HEK293 (cell line): ENCODE results near the gene HOXB4.

Experiments
- BCL11A ChIP-seq: fragments of 450-650 bp; formaldehyde crosslinking; IDR thresholded peaks from 2 replicates; pipeline ENCODE4 v1.5.1; 2016; ENCODE audit warnings: low read depth, missing biosample characterization, missing genetic modification characterization
- GFI1B ChIP-seq: fragments of 450-650 bp; formaldehyde crosslinking; IDR thresholded peaks from 2 replicates; pipeline ENCODE4 v1.5.1; 2016; ENCODE audit warnings: missing biosample characterization, missing genetic modification characterization
- HOXC10 ChIP-seq: sonication (generic); formaldehyde crosslinking; IDR thresholded peaks from 2 replicates; pipeline ENCODE4 v1.8.1; 2023; ENCODE audit warnings: mild to moderate bottlenecking, missing genetic modification reagents
- KLF16 ChIP-seq: fragments of 450-650 bp; formaldehyde crosslinking; IDR thresholded peaks from 2 replicates; pipeline ENCODE4 v1.5.1; 2017; ENCODE audit warnings: missing biosample characterization, missing genetic modification characterization
- MZF1 ChIP-seq: fragments of 450-650 bp; formaldehyde crosslinking; IDR thresholded peaks from 2 replicates; pipeline ENCODE4 v1.5.1; 2017; ENCODE audit warnings: missing biosample characterization, missing genetic modification characterization, borderline replicate concordance
- PBX3 ChIP-seq: sonication (generic); formaldehyde crosslinking; IDR thresholded peaks from 2 replicates; pipeline ENCODE4 v1.8.1; 2022; ENCODE audit warnings: mild to moderate bottlenecking, moderate library complexity, missing genetic modification reagents
- SP2 ChIP-seq: fragments of 450-650 bp; formaldehyde crosslinking; IDR thresholded peaks from 2 replicates; pipeline ENCODE4 v1.5.1; 2016; ENCODE audit warnings: missing biosample characterization, missing genetic modification characterization
- TRIM28 ChIP-seq: IDR thresholded peaks from 2 replicates; pipeline ENCODE4 v1.6.1; 2011; ENCODE audit warnings: low read length, control low read depth, borderline replicate concordance
- ZBTB20 ChIP-seq: fragments of 450-650 bp; formaldehyde crosslinking; IDR thresholded peaks from 2 replicates; pipeline ENCODE4 v1.5.1; 2016; ENCODE audit warnings: missing biosample characterization, missing genetic modification characterization
- ZNF138 ChIP-seq: fragments of 450-650 bp; formaldehyde crosslinking; IDR thresholded peaks from 2 replicates; pipeline ENCODE4 v1.5.1; 2016; ENCODE audit warnings: missing biosample characterization, missing genetic modification characterization, borderline replicate concordance
- ZNF140 ChIP-seq: fragments of 450-650 bp; formaldehyde crosslinking; IDR thresholded peaks from 2 replicates; pipeline ENCODE4 v1.5.1; 2016; ENCODE audit warnings: missing biosample characterization, missing genetic modification characterization
- ZNF202 ChIP-seq: fragments of 450-650 bp; formaldehyde crosslinking; IDR thresholded peaks from 2 replicates; pipeline ENCODE4 v1.5.1; 2016; ENCODE audit warnings: missing biosample characterization, missing genetic modification characterization, borderline replicate concordance
- ZNF37A ChIP-seq: fragments of 450-650 bp; IDR thresholded peaks from 2 replicates; pipeline ENCODE4 v1.5.1; 2018; ENCODE audit warnings: missing biosample characterization, missing genetic modification characterization
- ZNF423 ChIP-seq: fragments of 450-650 bp; formaldehyde crosslinking; IDR thresholded peaks from 2 replicates; pipeline ENCODE4 v1.5.1; 2016; ENCODE audit warnings: missing biosample characterization, missing genetic modification characterization
- ZNF449 ChIP-seq: fragments of 450-650 bp; formaldehyde crosslinking; IDR thresholded peaks from 2 replicates; pipeline ENCODE4 v1.5.1; 2017; ENCODE audit warnings: missing biosample characterization, mild to moderate bottlenecking, missing genetic modification characterization, moderate library complexity
- ZNF473 ChIP-seq: fragments of 450-650 bp; formaldehyde crosslinking; IDR thresholded peaks from 2 replicates; pipeline ENCODE4 v1.5.1; 2017; ENCODE audit warnings: missing biosample characterization, missing genetic modification characterization
- ZNF501 ChIP-seq: fragments of 450-650 bp; formaldehyde crosslinking; IDR thresholded peaks from 2 replicates; pipeline ENCODE4 v1.5.1; 2016; ENCODE audit warnings: missing biosample characterization, missing genetic modification characterization
- ZNF513 ChIP-seq: fragments of 450-650 bp; IDR thresholded peaks from 2 replicates; pipeline ENCODE4 v1.5.1; 2018; ENCODE audit warnings: missing biosample characterization, missing genetic modification characterization
- ZNF514 ChIP-seq: fragments of 450-650 bp; formaldehyde crosslinking; IDR thresholded peaks from 2 replicates; pipeline ENCODE4 v1.5.1; 2016; ENCODE audit warnings: missing biosample characterization, missing genetic modification characterization
- ZNF548 ChIP-seq: fragments of 450-650 bp; formaldehyde crosslinking; IDR thresholded peaks from 2 replicates; pipeline ENCODE4 v1.5.1; 2016; ENCODE audit warnings: missing biosample characterization, missing genetic modification characterization
- ZNF558 ChIP-seq: fragments of 450-650 bp; formaldehyde crosslinking; IDR thresholded peaks from 2 replicates; pipeline ENCODE4 v1.5.1; 2016; ENCODE audit warnings: missing biosample characterization, missing genetic modification characterization
- ZNF621 ChIP-seq: fragments of 450-650 bp; formaldehyde crosslinking; IDR thresholded peaks from 2 replicates; pipeline ENCODE4 v1.5.1; 2017; ENCODE audit warnings: missing biosample characterization, missing genetic modification characterization
- ZNF677 ChIP-seq: fragments of 450-650 bp; IDR thresholded peaks from 2 replicates; pipeline ENCODE4 v1.5.0; 2018; ENCODE audit warnings: missing biosample characterization, mild to moderate bottlenecking, missing genetic modification characterization, moderate library complexity
- ZNF777 ChIP-seq: fragments of 450-650 bp; formaldehyde crosslinking; IDR thresholded peaks from 2 replicates; pipeline ENCODE4 v1.5.1; 2017; ENCODE audit warnings: missing biosample characterization, missing genetic modification characterization, borderline replicate concordance
- ZSCAN16 ChIP-seq: fragments of 450-650 bp; formaldehyde crosslinking; IDR thresholded peaks from 2 replicates; pipeline ENCODE4 v1.5.1; 2016; ENCODE audit warnings: missing biosample characterization, missing genetic modification characterization
- TF ChIP-seq, protein P1 (sequence below): fragments of 450-650 bp; formaldehyde crosslinking; optimal IDR thresholded peaks from 2 replicates; pipeline ENCODE3; 2016; ENCODE audit warnings: missing biosample characterization, mild to moderate bottlenecking, missing genetic modification characterization
- TF ChIP-seq, protein P2 (sequence below): fragments of 450-650 bp; formaldehyde crosslinking; IDR thresholded peaks from 2 replicates; pipeline ENCODE4 v1.5.1; 2016; ENCODE audit warnings: missing biosample characterization, missing genetic modification characterization, low read depth
- TF ChIP-seq, protein P3 (sequence below): fragments of 450-650 bp; formaldehyde crosslinking; IDR thresholded peaks from 2 replicates; pipeline ENCODE4 v1.5.1; 2016; ENCODE audit warnings: missing biosample characterization, missing genetic modification characterization
- TF ChIP-seq, protein P4 (sequence below): fragments of 450-650 bp; formaldehyde crosslinking; IDR thresholded peaks from 2 replicates; pipeline ENCODE4 v1.5.1; 2016; ENCODE audit warnings: missing biosample characterization, missing genetic modification characterization
- TF ChIP-seq, protein P5 (sequence below): fragments of 450-650 bp; formaldehyde crosslinking; IDR thresholded peaks from 2 replicates; pipeline ENCODE4 v1.5.1; 2016; ENCODE audit warnings: missing biosample characterization, missing genetic modification characterization

The HOXB4 gene

GRCh38 chr17:48575066-48575582 is 3.0 kb downstream of the HOXB4 start (continued):
- TF ChIP-seq ZNF202 (tag by site-specific recombination) (no peak), ZNF558 (tag by site-specific recombination) (0 out of 2 replicates have a peak, but pooled peaks have one; percentile 10), ZNF548 (no peak), ZNF473 (no peak), ZNF677 (tag by site-specific recombination) (no peak), ZNF140 (no peak), ZNF777 (tag by site-specific recombination) (no peak), ZNF621 (tag by site-specific recombination) (no peak), GFI1B (tag by site-specific recombination) (peak; percentile 88), ZNF37A (tag by site-specific recombination) (no peak), PBX3 (CRISPR knock-in tag) (no peak), ZNF138 (tag by site-specific recombination) (no peak), ZNF449 (peak; percentile 72; the same call in 1 of the 2 replicates), KLF16 (tag by site-specific recombination) (no peak), ZNF501 (tag by site-specific recombination) (no peak), MZF1 (tag by site-specific recombination) (no peak; the same call in 1 of the 2 replicates), SP2 (tag by site-specific recombination) (no peak), ZSCAN16 (tag by site-specific recombination) (no peak; the same call in 1 of the 2 replicates), ZNF513 (no peak), HOXC10 (CRISPR knock-in tag) (no peak), TRIM28 (no peak; the same call in 1 of the 2 replicates), ZBTB20 (tag by site-specific recombination) (peak; percentile 82), BCL11A (tag by site-specific recombination) (peak; percentile 81; the same call in 1 of the 2 replicates), ZNF514 (tag by site-specific recombination) (no peak), ZNF423 (tag by site-specific recombination) (peak; percentile 21; the same call in 1 of the 2 replicates)
- TF ChIP-seq, protein P1, sequence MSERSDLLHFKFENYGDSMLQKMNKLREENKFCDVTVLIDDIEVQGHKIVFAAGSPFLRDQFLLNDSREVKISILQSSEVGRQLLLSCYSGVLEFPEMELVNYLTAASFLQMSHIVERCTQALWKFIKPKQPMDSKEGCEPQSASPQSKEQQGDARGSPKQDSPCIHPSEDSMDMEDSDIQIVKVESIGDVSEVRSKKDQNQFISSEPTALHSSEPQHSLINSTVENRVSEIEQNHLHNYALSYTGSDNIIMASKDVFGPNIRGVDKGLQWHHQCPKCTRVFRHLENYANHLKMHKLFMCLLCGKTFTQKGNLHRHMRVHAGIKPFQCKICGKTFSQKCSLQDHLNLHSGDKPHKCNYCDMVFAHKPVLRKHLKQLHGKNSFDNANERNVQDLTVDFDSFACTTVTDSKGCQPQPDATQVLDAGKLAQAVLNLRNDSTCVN: no peak
- TF ChIP-seq, protein P2, sequence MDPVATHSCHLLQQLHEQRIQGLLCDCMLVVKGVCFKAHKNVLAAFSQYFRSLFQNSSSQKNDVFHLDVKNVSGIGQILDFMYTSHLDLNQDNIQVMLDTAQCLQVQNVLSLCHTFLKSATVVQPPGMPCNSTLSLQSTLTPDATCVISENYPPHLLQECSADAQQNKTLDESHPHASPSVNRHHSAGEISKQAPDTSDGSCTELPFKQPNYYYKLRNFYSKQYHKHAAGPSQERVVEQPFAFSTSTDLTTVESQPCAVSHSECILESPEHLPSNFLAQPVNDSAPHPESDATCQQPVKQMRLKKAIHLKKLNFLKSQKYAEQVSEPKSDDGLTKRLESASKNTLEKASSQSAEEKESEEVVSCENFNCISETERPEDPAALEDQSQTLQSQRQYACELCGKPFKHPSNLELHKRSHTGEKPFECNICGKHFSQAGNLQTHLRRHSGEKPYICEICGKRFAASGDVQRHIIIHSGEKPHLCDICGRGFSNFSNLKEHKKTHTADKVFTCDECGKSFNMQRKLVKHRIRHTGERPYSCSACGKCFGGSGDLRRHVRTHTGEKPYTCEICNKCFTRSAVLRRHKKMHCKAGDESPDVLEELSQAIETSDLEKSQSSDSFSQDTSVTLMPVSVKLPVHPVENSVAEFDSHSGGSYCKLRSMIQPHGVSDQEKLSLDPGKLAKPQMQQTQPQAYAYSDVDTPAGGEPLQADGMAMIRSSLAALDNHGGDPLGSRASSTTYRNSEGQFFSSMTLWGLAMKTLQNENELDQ (tag by site-specific recombination): no peak
- TF ChIP-seq, protein P3, sequence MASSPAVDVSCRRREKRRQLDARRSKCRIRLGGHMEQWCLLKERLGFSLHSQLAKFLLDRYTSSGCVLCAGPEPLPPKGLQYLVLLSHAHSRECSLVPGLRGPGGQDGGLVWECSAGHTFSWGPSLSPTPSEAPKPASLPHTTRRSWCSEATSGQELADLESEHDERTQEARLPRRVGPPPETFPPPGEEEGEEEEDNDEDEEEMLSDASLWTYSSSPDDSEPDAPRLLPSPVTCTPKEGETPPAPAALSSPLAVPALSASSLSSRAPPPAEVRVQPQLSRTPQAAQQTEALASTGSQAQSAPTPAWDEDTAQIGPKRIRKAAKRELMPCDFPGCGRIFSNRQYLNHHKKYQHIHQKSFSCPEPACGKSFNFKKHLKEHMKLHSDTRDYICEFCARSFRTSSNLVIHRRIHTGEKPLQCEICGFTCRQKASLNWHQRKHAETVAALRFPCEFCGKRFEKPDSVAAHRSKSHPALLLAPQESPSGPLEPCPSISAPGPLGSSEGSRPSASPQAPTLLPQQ: no peak
- TF ChIP-seq, protein P4, sequence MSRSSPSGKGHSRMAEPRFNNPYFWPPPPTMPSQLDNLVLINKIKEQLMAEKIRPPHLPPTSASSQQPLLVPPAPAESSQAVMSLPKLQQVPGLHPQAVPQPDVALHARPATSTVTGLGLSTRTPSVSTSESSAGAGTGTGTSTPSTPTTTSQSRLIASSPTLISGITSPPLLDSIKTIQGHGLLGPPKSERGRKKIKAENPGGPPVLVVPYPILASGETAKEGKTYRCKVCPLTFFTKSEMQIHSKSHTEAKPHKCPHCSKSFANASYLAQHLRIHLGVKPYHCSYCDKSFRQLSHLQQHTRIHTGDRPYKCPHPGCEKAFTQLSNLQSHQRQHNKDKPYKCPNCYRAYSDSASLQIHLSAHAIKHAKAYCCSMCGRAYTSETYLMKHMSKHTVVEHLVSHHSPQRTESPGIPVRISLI (tag by site-specific recombination): no peak
- TF ChIP-seq, protein P5, sequence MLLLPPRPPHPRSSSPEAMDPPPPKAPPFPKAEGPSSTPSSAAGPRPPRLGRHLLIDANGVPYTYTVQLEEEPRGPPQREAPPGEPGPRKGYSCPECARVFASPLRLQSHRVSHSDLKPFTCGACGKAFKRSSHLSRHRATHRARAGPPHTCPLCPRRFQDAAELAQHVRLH: peak; percentile 73; the same call in 1 of the 2 replicates
